ENCODE results near the gene DPP4. TPM values are rescaled to one million over a fixed set of nuclear protein-coding genes. Genes with fewer than 3 reads are reported as not detected.

Gene DPP4
- total and polyA plus RNA-seq, 2 donors (not counting 3 experiments of a cell fraction or from before 2014, with no cell fraction given) = 0.84 to 6.2 TPM

DNA sequence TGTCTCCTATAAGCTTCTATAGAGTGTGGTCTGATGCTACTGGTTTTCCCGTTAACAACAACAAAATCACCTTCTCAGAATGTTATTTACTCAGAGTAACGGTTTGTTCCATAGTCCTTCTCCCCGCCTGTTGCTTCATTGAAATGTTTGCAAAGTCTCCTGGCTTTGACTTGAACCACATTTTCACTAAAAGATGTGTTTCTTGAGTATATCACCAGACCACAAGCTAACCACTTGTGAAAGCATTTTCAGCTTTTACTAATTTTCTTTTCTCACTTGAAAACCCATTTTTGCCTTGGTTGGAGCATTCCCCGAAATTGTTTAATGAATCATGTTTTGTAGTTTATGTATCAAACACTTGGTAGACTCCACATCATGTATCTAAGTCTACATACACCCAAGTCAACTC, 121.2 kb downstream of the DPP4 start:
- intact Hi-C loops (cut with micrococcal nuclease) (no loop called here), dilution Hi-C loops (cut with MboI; ENCODE audit: extremely low pct_ligation_motif_present, low sequenced_read_pairs) (no loop called here)
- Histone ChIP-seq H3K27me3 (ENCODE audit: control insufficient read depth in 2 of 2, insufficient read depth in 2 of 2, low read length in 2 of 2) (no peaks in the 10 kb centered on the region), H3K9me1 (replicated peaks; ENCODE audit: control insufficient read depth, extremely low read depth, insufficient read depth, low read length) (no peaks in the 10 kb centered on the region), H3K9me3 (replicated peaks; ENCODE audit: control insufficient read depth, insufficient read depth, low read length) (no peaks in the 10 kb centered on the region), H3K9ac (replicated peaks; ENCODE audit: extremely low read depth, insufficient read depth, low read length) (no peak overlapping the region), H3K79me2 (ENCODE audit: control insufficient read depth, insufficient read depth, low read length) (no peaks in the 10 kb centered on the region), H2AFZ (ENCODE audit: low read depth, low read length) (no peak overlapping the region), H3K4me3 (replicated peaks in 1 of 3; ENCODE audit: insufficient read depth in 1 of 3, low read depth in 1 of 3, low read length in 3 of 3) (no peak overlapping the region), H3K27ac (ENCODE audit: insufficient read depth, low read depth, low read length) (no peak overlapping the region), H4K20me1 (replicated peaks; ENCODE audit: control insufficient read depth, extremely low read depth, insufficient read depth, low read length) (no peaks in the 10 kb centered on the region), H3K4me1 (ENCODE audit: control insufficient read depth, extremely low read depth, insufficient read depth, low read length) (no peaks in the 10 kb centered on the region), H3K4me2 (ENCODE audit: insufficient read depth, low read length) (no peak overlapping the region), H3K36me3 (ENCODE audit: control insufficient read depth in 2 of 2, extremely low read depth in 1 of 2, insufficient read depth in 2 of 2, low read length in 2 of 2) (no peaks in the 10 kb centered on the region)
- no peak for DNase-seq (ENCODE audit: low read depth, low spot score)
- ChIA-PET CTCF (interaction anchor here (1.2 to 2.0 kb wide), 4 partner anchors 10 to 367 kb away, joined by 3 to 7 read pairs (median 4); no protein-coding TSS in a partner anchor), POLR2A (no interaction called here)
- BruUV-seq (replicated peaks) = no TSS peak
- no peak for FAIRE-seq
- TF ChIP-seq FOS (IDR thresholded peaks at IDR 0.05; ENCODE audit: borderline replicate concordance, insufficient read depth, low read length) (no peak), JUN (IDR thresholded peaks at IDR 0.05; ENCODE audit: borderline replicate concordance, insufficient read depth, insufficient read length, low read depth) (no peak), POLR2A (IDR thresholded peaks at IDR 0.05; ENCODE audit: low read depth, low read length) (no peak), GATA2 (IDR thresholded peaks at IDR 0.05; ENCODE audit: insufficient read depth, insufficient read length, low read depth, low read length) (no peak), EZH2 (IDR thresholded peaks at IDR 0.05; ENCODE audit: borderline replicate concordance, low read depth, low read length, severe bottlenecking) (no peak), MYC (IDR thresholded peaks at IDR 0.05; ENCODE audit: low read depth, low read length) (no peak), POLR2AphosphoS5 (IDR thresholded peaks at IDR 0.05; ENCODE audit: insufficient read depth, low read depth, low read length) (no peak), MAX (IDR thresholded peaks at IDR 0.05; ENCODE audit: insufficient read depth, insufficient read length) (no peak)
- TF ChIP-seq, protein P1, sequence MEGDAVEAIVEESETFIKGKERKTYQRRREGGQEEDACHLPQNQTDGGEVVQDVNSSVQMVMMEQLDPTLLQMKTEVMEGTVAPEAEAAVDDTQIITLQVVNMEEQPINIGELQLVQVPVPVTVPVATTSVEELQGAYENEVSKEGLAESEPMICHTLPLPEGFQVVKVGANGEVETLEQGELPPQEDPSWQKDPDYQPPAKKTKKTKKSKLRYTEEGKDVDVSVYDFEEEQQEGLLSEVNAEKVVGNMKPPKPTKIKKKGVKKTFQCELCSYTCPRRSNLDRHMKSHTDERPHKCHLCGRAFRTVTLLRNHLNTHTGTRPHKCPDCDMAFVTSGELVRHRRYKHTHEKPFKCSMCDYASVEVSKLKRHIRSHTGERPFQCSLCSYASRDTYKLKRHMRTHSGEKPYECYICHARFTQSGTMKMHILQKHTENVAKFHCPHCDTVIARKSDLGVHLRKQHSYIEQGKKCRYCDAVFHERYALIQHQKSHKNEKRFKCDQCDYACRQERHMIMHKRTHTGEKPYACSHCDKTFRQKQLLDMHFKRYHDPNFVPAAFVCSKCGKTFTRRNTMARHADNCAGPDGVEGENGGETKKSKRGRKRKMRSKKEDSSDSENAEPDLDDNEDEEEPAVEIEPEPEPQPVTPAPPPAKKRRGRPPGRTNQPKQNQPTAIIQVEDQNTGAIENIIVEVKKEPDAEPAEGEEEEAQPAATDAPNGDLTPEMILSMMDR (IDR thresholded peaks at IDR 0.05; ENCODE audit: extremely low read depth in 1 of 2, insufficient read depth in 1 of 2, low read depth in 1 of 2, low read length in 2 of 2) = no peak
